ENCODE results near the gene FBXL13. TPM values are rescaled to one million over a fixed set of nuclear protein-coding genes. Genes with fewer than 3 reads are reported as not detected.
"Not testable (repeated sequence)": the region's sequence is repeated elsewhere in the genome, so short reads cannot be mapped to it uniquely, and the experiment has no call there.

Gene FBXL13
- total RNA-seq, 1 donor from 2014 or later = 0.45 TPM

- Mint-ChIP-seq H3K9me3 (ENCODE audit: low read depth) (peaks cover 2% of the 10 kb centered on the region), H3K27me3 (ENCODE audit: low read depth) (no peaks in the 10 kb centered on the region), H3K36me3 (ENCODE audit: low read depth) (no peaks in the 10 kb centered on the region), H3K27ac (ENCODE audit: unreplicated experiment) (peak overlapping the region; percentile 30), H3K4me3 (ENCODE audit: unreplicated experiment) (no peak overlapping the region), H3K4me1 (ENCODE audit: low read depth) (peaks cover 7% of the 10 kb centered on the region)
- DNase-seq (ENCODE audit: low spot score) = no peak
- TF ChIP-seq CTCF (IDR thresholded peaks at IDR 0.05) = no peak
These were observed 101.3 kb downstream of the FBXL13 start for GRCh38 chr7:102973096-102973802.

- no peak for DNase-seq (ENCODE audit: low spot score)
- Mint-ChIP-seq H3K9me3 (ENCODE audit: low read depth) (no peaks in the 10 kb centered on the region), H3K4me1 (ENCODE audit: low read depth) (peaks cover 7% of the 10 kb centered on the region), H3K27me3 (ENCODE audit: low read depth) (no peaks in the 10 kb centered on the region), H3K4me3 (ENCODE audit: unreplicated experiment) (no peak overlapping the region), H3K36me3 (ENCODE audit: low read depth) (no peaks in the 10 kb centered on the region), H3K27ac (ENCODE audit: unreplicated experiment) (no peak overlapping the region)
- no peak for TF ChIP-seq CTCF (IDR thresholded peaks at IDR 0.05)
These were observed 106.8 kb downstream of the FBXL13 start for GRCh38 chr7:102967798-102968197.

GRCh38 chr7:102966465-102966864 lies 108.1 kb downstream of the FBXL13 start:
- no peak for TF ChIP-seq CTCF (IDR thresholded peaks at IDR 0.05)
- no peaks in the 10 kb centered on the region for H3K9me3 Mint-ChIP-seq (ENCODE audit: low read depth)
- H3K4me1 Mint-ChIP-seq (ENCODE audit: low read depth) = peaks cover 7% of the 10 kb centered on the region
- no peaks in the 10 kb centered on the region for H3K27me3 Mint-ChIP-seq (ENCODE audit: low read depth)
- no peaks in the 10 kb centered on the region for H3K36me3 Mint-ChIP-seq (ENCODE audit: low read depth)
- no peak overlapping the region for H3K4me3 Mint-ChIP-seq (ENCODE audit: unreplicated experiment)
- H3K27ac Mint-ChIP-seq (ENCODE audit: unreplicated experiment) = no peak overlapping the region
- no peak for DNase-seq (ENCODE audit: low spot score)

- not testable (repeated sequence) for H3K27me3 Mint-ChIP-seq (ENCODE audit: low read depth)
These were observed 112.6 kb downstream of the FBXL13 start for GRCh38 chr7:102961993-102962392.

GRCh38 chr7:102958004-102958403 lies 116.6 kb downstream of the FBXL13 start:
- Mint-ChIP-seq H3K36me3 (ENCODE audit: low read depth) (peaks cover 17% of the 10 kb centered on the region), H3K9me3 (ENCODE audit: low read depth) (peaks cover 40% of the 10 kb centered on the region)
- H3K27me3 Mint-ChIP-seq (ENCODE audit: low read depth); H3K4me1 Mint-ChIP-seq (ENCODE audit: low read depth); H3K4me3 Mint-ChIP-seq (ENCODE audit: unreplicated experiment); DNase-seq (ENCODE audit: low spot score); H3K27ac Mint-ChIP-seq (ENCODE audit: unreplicated experiment): not testable (repeated sequence)

More at GRCh38 chr7:102961993-102962392, 112.6 kb downstream of the FBXL13 start:
- H3K27ac Mint-ChIP-seq (ENCODE audit: unreplicated experiment); H3K4me1 Mint-ChIP-seq (ENCODE audit: low read depth); H3K9me3 Mint-ChIP-seq (ENCODE audit: low read depth); H3K4me3 Mint-ChIP-seq (ENCODE audit: unreplicated experiment); DNase-seq (ENCODE audit: low spot score); H3K36me3 Mint-ChIP-seq (ENCODE audit: low read depth): not testable (repeated sequence)

GRCh38 chr7:102954359-102954758 lies 120.2 kb downstream of the FBXL13 start:
- Mint-ChIP-seq H3K36me3 (ENCODE audit: low read depth) (peaks cover 18% of the 10 kb centered on the region), H3K9me3 (ENCODE audit: low read depth) (peaks cover 49% of the 10 kb centered on the region)
- not testable (repeated sequence) for DNase-seq (ENCODE audit: low spot score); H3K27ac Mint-ChIP-seq (ENCODE audit: unreplicated experiment); H3K4me3 Mint-ChIP-seq (ENCODE audit: unreplicated experiment); H3K27me3 Mint-ChIP-seq (ENCODE audit: low read depth); H3K4me1 Mint-ChIP-seq (ENCODE audit: low read depth)

GRCh38 chr7:102953406-102953805 lies 121.2 kb downstream of the FBXL13 start:
- H3K4me3 Mint-ChIP-seq (ENCODE audit: unreplicated experiment) = no peak overlapping the region
- peaks cover 18% of the 10 kb centered on the region for H3K36me3 Mint-ChIP-seq (ENCODE audit: low read depth)
- H3K9me3 Mint-ChIP-seq (ENCODE audit: low read depth) = peaks cover 49% of the 10 kb centered on the region
- no peak for TF ChIP-seq CTCF (IDR thresholded peaks at IDR 0.05)
- H3K4me1 Mint-ChIP-seq (ENCODE audit: low read depth) = no peaks in the 10 kb centered on the region
- no peaks in the 10 kb centered on the region for H3K27me3 Mint-ChIP-seq (ENCODE audit: low read depth)
- H3K27ac Mint-ChIP-seq (ENCODE audit: unreplicated experiment) = no peak overlapping the region
- DNase-seq (ENCODE audit: low spot score) = no peak

Measured in chondrocyte (in vitro differentiated cells).